ENCODE results near the gene DCUN1D2.

GRCh38 chr13:113472355-113473025 lies 18.0 kb downstream of the DCUN1D2 start:
- TF ChIP-seq POLR2AphosphoS5 (IDR thresholded peaks at IDR 0.05) (no peak), CTCF (IDR thresholded peaks at IDR 0.05) (no peak)
